ENCODE measurements around the gene CCDC158.
"Not testable (repeated sequence)": the region's sequence is repeated elsewhere in the genome, so short reads cannot be mapped to it uniquely, and the experiment has no call there.

CCDC158 gene

DNA sequence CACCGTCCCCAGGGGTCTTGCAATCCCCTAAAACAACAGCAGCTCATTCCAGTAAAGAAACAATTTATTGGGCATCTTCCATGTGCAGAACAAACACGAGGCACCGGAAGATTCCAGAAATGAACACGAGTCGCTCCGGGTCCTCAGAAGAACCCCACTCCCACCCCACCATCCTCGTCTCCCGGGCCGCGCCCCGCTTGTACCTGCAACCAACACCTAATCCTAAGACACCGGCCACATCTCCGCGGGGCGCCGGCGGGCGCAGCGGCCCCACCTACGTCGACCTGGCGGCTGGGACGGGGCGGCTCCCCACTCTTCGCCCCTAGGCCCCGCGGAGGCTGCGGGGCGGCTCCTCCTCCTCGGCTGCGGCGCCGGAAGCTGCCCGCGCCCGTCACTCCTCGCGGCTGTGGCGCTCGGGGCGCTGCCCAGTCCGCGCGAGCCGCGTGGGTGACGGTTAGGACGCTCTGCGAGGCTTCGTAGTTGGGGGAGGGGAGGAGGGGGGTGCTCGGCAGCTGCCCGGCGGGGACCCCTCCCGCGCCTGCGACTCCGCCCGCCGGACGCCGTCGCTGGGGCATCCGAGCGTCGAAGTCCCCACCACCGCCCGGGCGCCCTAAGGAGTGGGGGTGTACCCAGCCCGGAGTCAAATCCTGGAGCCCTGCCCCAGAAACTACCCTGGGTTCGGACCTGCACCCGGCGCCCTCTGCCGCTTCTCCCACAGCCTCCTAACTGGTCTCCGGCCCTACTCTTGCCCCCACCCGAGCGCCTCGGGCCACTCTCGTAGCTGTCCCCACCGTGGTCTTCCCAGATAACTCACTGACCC lies at the start of gene CCDC158:
TSS of gene CCDC158 (minus strand) at position 380 of the 820 bp plus-strand sequence. CDS start 17,934 bp downstream, outside the sequence.
- peaks cover 9% of the 10 kb centered on the region for H3K4me1 Mint-ChIP-seq (ENCODE audit: low read depth)
- H3K9me3 Mint-ChIP-seq, result no peaks in the 10 kb centered on the region
- no peak within 1 kb of the TSS for H3K27ac Mint-ChIP-seq
- DNase-seq, result peak; percentile 39
- H3K36me3 Mint-ChIP-seq (ENCODE audit: low read depth), result no peaks in the 10 kb centered on the region
- peak within 1 kb of the TSS; percentile 22 for H3K4me3 Mint-ChIP-seq
- peaks cover 35% of the 10 kb centered on the region for H3K27me3 Mint-ChIP-seq

- H3K36me3 Mint-ChIP-seq (ENCODE audit: low read depth), result no peaks in the 10 kb centered on the region
- H3K9me3 Mint-ChIP-seq, result no peaks in the 10 kb centered on the region
- H3K27ac Mint-ChIP-seq, result no peak overlapping the region
- DNase-seq, result no peak
- H3K4me3 Mint-ChIP-seq, result no peak overlapping the region
- no peaks in the 10 kb centered on the region for H3K27me3 Mint-ChIP-seq
- no peaks in the 10 kb centered on the region for H3K4me1 Mint-ChIP-seq (ENCODE audit: low read depth)
Measured at GRCh38 chr4:76470532-76470931, 49.6 kb upstream of the CCDC158 start.

DNA sequence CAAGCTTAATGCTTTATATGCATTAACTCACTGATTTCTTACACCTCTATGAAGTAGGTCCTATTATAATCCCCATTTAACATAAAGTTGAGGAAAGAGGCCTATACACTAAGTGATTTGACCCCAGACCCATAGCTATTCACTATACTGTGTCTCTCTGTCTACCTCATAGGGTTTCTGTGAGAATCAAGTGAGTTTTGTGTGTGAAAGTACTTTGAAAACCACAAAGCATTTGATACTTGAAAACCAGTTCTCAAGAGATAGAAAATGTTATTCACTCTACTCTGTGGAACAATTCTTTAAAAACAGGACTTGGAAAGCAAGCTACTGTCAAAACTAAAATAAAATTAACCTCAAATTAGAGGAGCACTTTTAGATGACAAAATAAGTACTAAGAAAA lies 49.1 kb upstream of the CCDC158 start:
- DNase-seq, result no peak
- Mint-ChIP-seq H3K36me3 (ENCODE audit: low read depth) (no peaks in the 10 kb centered on the region), H3K9me3 (no peaks in the 10 kb centered on the region), H3K4me3 (no peak overlapping the region), H3K4me1 (ENCODE audit: low read depth) (no peaks in the 10 kb centered on the region), H3K27me3 (no peaks in the 10 kb centered on the region), H3K27ac (no peak overlapping the region)

DNA sequence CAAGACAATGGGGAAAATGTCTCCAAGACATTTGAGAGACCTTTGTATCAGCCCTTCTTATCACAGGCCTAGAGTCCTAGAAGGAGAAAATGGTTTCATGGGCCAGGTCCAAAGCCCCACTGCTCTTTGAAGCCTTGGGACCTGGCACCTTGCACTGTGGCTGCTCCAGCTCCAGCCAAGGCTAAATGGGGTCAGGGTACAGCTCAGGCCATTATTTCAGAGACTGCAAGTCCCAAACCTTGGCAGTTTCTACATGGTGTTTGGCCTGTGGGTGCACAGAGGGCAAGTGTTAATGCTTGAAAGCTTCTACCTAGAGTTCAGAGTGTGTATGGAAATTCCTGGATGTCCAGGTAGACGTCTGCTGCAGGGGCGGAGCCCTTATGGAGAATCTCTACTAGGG lies 42.6 kb upstream of the CCDC158 start:
- peaks cover 13% of the 10 kb centered on the region for H3K9me3 Mint-ChIP-seq
- no peak overlapping the region for H3K27ac Mint-ChIP-seq
- no peaks in the 10 kb centered on the region for H3K36me3 Mint-ChIP-seq (ENCODE audit: low read depth)
- no peak overlapping the region for H3K4me3 Mint-ChIP-seq
- DNase-seq, result no peak
- no peaks in the 10 kb centered on the region for H3K27me3 Mint-ChIP-seq
- H3K4me1 Mint-ChIP-seq (ENCODE audit: low read depth), result no peaks in the 10 kb centered on the region

DNA sequence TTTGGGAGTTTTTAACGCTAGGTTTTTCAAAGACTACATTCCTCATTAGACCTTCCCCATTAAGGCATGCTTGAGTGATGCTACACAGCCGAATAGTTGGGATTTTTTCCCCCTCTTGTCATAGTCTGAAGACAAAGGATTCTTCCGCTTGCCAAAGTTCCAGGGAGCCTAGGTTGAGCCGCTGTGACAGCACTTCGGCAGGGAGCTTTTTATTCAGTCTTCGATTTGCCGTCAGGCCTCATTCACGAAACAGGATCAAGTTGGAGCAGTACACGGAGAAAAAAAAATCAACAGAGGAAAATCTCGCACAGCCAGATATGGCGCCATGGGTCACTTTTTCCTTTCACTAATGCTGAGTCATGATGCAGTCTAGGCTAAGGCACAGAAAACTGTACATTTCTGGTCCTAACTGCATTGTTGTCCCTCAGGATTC lies 38.4 kb upstream of the CCDC158 start:
- H3K36me3 Mint-ChIP-seq (ENCODE audit: low read depth), result no peaks in the 10 kb centered on the region
- DNase-seq, result no peak
- H3K4me1 Mint-ChIP-seq (ENCODE audit: low read depth), result no peaks in the 10 kb centered on the region

DNA sequence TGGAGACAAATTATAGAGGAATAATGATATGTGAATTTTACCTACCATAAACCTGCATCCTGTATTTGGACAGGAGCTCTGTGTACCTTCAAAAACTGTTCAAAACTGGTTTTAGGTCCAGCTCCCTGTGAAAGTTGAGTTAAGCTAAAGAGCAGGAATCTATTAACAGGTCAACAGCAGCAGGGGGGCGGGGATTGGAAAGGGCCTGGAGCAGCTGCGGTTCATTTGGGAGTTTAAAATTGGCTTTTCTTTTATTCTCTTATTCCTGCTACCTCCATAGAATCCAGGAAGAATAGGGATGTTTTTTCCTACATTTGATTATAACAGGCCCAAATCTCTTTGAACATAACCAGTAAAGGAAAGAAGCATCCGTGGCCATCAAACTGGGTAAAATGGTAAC lies 37.9 kb upstream of the CCDC158 start:
- Mint-ChIP-seq H3K36me3 (ENCODE audit: low read depth) (no peaks in the 10 kb centered on the region), H3K4me1 (ENCODE audit: low read depth) (no peaks in the 10 kb centered on the region), H3K4me3 (no peak overlapping the region), H3K27ac (no peak overlapping the region), H3K27me3 (peaks cover 17% of the 10 kb centered on the region), H3K9me3 (peaks cover 7% of the 10 kb centered on the region)
- DNase-seq, result no peak

More for the DNA sequence above, 38.4 kb upstream of the CCDC158 start:
- H3K27me3 Mint-ChIP-seq, result peaks cover 14% of the 10 kb centered on the region
- H3K4me3 Mint-ChIP-seq, result no peak overlapping the region
- H3K9me3 Mint-ChIP-seq, result peaks cover 8% of the 10 kb centered on the region
- H3K27ac Mint-ChIP-seq, result no peak overlapping the region

GRCh38 chr4:76458297-76458696 lies 37.4 kb upstream of the CCDC158 start:
- Mint-ChIP-seq H3K9me3 (peaks cover 7% of the 10 kb centered on the region), H3K4me1 (ENCODE audit: low read depth) (no peaks in the 10 kb centered on the region), H3K27me3 (peaks cover 22% of the 10 kb centered on the region), H3K27ac (no peak overlapping the region), H3K4me3 (no peak overlapping the region), H3K36me3 (ENCODE audit: low read depth) (no peaks in the 10 kb centered on the region)
- DNase-seq, result no peak

DNA sequence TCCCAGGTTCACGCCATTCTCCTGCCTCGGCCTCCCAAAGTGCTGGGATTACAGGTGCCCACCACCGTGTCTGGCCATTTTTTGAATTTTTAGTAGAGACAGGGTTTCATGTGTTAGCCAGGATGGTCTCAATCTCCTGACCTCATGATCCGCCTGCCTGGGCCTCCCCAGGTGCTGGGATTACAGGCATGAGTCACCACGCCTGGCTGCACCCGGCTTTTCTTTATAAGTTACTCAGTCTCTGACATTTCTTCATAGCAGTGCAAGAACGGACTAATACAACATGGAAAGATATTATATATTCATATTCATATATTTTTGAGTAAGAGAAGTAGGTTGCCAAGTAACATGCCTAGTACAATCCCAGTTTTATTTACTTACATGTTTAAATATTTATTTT lies 36.9 kb upstream of the CCDC158 start:
- Mint-ChIP-seq H3K4me3 (no peak overlapping the region), H3K27ac (no peak overlapping the region), H3K4me1 (ENCODE audit: low read depth) (no peaks in the 10 kb centered on the region), H3K9me3 (peaks cover 3% of the 10 kb centered on the region), H3K36me3 (ENCODE audit: low read depth) (no peaks in the 10 kb centered on the region), H3K27me3 (peaks cover 24% of the 10 kb centered on the region)
- no peak for DNase-seq

GRCh38 chr4:76454073-76454472 lies 33.1 kb upstream of the CCDC158 start:
- not testable (repeated sequence) for H3K4me3 Mint-ChIP-seq, DNase-seq
- peaks cover 34% of the 10 kb centered on the region for H3K27me3 Mint-ChIP-seq

DNA sequence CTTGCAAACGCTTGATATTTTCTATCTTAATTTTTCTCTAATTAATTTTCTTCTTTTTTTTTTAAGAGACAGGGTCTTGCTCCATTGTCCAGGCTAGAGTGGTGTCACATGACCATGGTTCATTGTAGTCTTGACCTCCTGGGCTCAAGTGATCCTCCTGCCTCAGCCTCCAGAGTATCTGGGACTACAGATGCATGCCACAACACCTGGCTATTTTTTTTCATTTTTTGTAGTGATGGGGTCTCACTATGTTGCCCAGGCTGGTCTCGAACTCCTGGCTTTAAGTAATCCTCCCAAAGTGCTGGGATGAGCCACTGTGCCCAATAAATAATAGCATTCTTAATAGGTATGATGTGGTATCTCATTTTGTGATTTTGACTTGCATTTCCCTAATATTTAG lies 32.3 kb upstream of the CCDC158 start:
- Mint-ChIP-seq H3K27me3 (peaks cover 34% of the 10 kb centered on the region), H3K27ac (no peak overlapping the region), H3K4me3 (no peak overlapping the region), H3K4me1 (ENCODE audit: low read depth) (peaks cover 2% of the 10 kb centered on the region), H3K9me3 (no peaks in the 10 kb centered on the region), H3K36me3 (ENCODE audit: low read depth) (no peaks in the 10 kb centered on the region)
- DNase-seq, result no peak

More at GRCh38 chr4:76454073-76454472, 33.1 kb upstream of the CCDC158 start:
- not testable (repeated sequence) for H3K9me3 Mint-ChIP-seq; H3K4me1 Mint-ChIP-seq (ENCODE audit: low read depth); H3K27ac Mint-ChIP-seq; H3K36me3 Mint-ChIP-seq (ENCODE audit: low read depth)

DNA sequence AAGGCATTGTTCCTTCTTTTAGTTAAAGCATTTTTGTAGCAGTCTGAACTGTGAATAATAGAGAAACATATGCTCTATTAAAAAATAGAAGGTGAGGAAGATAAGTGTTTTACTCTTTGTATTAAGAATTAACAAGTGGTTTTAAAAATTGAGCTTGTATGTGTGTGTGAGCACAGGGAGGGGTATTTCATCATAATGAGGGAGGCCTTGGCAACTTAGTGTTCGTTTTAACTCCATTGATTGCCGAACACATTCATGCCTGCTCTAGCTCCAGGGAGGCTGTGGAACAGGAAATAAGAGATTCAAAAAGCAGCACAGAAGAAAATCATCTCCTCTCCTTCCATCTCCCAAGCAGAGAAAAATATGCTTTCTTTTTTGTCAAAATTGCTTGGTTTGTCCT lies 28.9 kb upstream of the CCDC158 start:
- Mint-ChIP-seq H3K9me3 (no peaks in the 10 kb centered on the region), H3K36me3 (ENCODE audit: low read depth) (no peaks in the 10 kb centered on the region), H3K27me3 (peaks cover 23% of the 10 kb centered on the region), H3K27ac (no peak overlapping the region), H3K4me3 (no peak overlapping the region), H3K4me1 (ENCODE audit: low read depth) (peaks cover 2% of the 10 kb centered on the region)
- DNase-seq, result no peak

- Mint-ChIP-seq H3K9me3 (no peaks in the 10 kb centered on the region), H3K4me1 (ENCODE audit: low read depth) (peaks cover 2% of the 10 kb centered on the region), H3K27ac (no peak overlapping the region), H3K27me3 (peaks cover 20% of the 10 kb centered on the region), H3K36me3 (ENCODE audit: low read depth) (no peaks in the 10 kb centered on the region), H3K4me3 (no peak overlapping the region)
- DNase-seq, result no peak
Measured at GRCh38 chr4:76449362-76449767, 28.4 kb upstream of the CCDC158 start.

DNA sequence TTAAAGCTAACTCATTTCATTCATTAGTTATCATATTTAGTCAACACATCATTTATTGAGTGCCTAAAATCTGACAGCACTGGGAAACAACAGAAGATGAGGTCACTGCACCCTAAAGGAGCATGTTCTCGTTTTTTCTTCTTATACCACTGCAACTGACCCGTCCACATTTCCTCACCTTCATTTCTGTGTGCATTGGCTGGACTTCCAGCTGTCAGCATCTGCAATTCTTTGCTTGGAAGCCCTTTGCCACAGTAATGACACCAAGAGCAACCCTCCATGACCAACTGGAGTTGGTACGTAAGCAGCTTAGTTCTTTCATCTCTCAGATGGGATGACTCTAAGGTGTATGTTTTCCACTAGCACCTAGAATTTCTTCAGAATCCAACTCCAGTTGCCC lies 27.3 kb upstream of the CCDC158 start:
- Mint-ChIP-seq H3K4me3 (no peak overlapping the region), H3K9me3 (no peaks in the 10 kb centered on the region), H3K27me3 (peaks cover 11% of the 10 kb centered on the region), H3K36me3 (ENCODE audit: low read depth) (no peaks in the 10 kb centered on the region), H3K4me1 (ENCODE audit: low read depth) (peaks cover 2% of the 10 kb centered on the region), H3K27ac (no peak overlapping the region)
- DNase-seq, result no peak

GRCh38 chr4:76447393-76447851 lies 26.5 kb upstream of the CCDC158 start:
- H3K27me3 Mint-ChIP-seq, result peaks cover 6% of the 10 kb centered on the region
- no peaks in the 10 kb centered on the region for H3K36me3 Mint-ChIP-seq (ENCODE audit: low read depth)
- no peak overlapping the region for H3K27ac Mint-ChIP-seq
- no peaks in the 10 kb centered on the region for H3K9me3 Mint-ChIP-seq
- no peak overlapping the region for H3K4me3 Mint-ChIP-seq
- H3K4me1 Mint-ChIP-seq (ENCODE audit: low read depth), result peaks cover 2% of the 10 kb centered on the region
- DNase-seq, result no peak

GRCh38 chr4:76445911-76446310 lies 25.0 kb upstream of the CCDC158 start:
- no peaks in the 10 kb centered on the region for H3K9me3 Mint-ChIP-seq
- H3K4me1 Mint-ChIP-seq (ENCODE audit: low read depth), result peaks cover 2% of the 10 kb centered on the region
- H3K27me3 Mint-ChIP-seq, result peaks cover 6% of the 10 kb centered on the region
- H3K27ac Mint-ChIP-seq, result no peak overlapping the region
- no peak for DNase-seq
- no peak overlapping the region for H3K4me3 Mint-ChIP-seq
- no peaks in the 10 kb centered on the region for H3K36me3 Mint-ChIP-seq (ENCODE audit: low read depth)
